NCI-H510A (cell line): ENCODE results near the gene DGKH.
"Not testable (repeated sequence)": the region's sequence is repeated elsewhere in the genome, so short reads cannot be mapped to it uniquely, and the experiment has no call there.

ENCODE experiments used
- DNase-seq: peaks from one replicate; lab custom pipeline; 2025; lab: John Stamatoyannopoulos, UW

DGKH gene

GRCh38 chr13:42075517-42075916 is 27.1 kb downstream of the DGKH start:
- DNase-seq: no peak

DNA sequence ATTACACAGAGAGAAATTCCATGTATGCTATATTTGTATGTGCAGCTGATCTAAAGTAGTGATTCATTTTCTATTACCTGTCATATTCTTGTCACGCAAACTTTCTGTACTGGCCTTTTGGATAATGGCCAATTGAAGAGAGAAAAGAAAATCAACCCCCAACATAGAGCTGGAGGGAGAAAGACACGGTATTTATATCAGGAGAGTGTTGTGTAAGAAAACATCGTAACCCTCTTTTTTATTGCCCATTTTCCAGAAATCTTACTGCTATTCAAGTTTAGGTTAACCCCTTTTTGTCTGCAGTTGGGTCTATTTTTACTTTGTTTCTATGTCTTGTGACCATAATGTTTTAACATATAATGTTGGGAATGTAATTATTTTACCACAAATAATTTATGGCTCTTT is 27.9 kb downstream of the DGKH start:
- DNase-seq: no peak

GRCh38 chr13:42078128-42078808 is 29.8 kb downstream of the DGKH start:
- no peak for DNase-seq

GRCh38 chr13:42083138-42083770 is 34.8 kb downstream of the DGKH start:
- no peak for DNase-seq

DNA sequence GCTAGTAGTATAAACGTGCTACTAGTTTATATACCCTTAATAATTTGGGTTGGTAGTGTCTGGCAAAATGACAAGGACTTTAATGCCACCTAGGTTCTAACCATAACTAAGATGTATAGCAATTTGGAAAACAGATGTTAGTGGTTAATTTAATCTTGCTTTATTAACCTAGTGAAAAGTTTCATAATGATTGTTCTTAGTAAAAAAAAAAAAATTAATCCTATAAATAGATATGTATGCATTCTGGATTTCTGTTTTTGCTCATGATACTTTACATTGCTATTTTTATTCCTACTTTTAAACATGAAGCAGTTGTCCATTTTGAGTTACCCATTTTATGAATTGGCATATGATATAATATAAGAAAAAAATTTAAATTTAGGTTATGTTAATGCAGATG is 36.3 kb downstream of the DGKH start:
- no peak for DNase-seq

- no peak for DNase-seq
These were observed 38.1 kb downstream of the DGKH start for GRCh38 chr13:42086582-42086981.

- DNase-seq: no peak
These were observed 46.1 kb downstream of the DGKH start for GRCh38 chr13:42094516-42095040.

DNA sequence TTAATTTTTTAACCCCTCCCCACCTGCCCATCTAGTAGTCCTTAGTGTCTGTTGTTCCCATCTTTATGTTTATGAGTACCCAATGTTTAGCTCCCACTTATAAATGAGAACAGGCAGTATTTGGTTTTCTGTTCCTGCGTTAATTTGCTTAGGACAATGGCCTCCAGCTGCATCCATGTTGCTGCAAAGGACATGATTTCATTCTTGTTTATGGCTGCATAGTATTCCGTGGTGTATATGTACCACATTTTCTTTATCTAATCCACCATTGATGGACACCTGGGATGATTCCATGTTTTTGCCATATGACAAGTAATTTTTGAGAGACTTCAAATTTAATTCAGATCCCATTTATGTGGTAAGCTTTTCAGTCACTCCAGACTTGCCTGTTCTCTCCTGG is 47.8 kb downstream of the DGKH start:
- DNase-seq: not testable (repeated sequence)

- no peak for DNase-seq
These were observed 51.7 kb downstream of the DGKH start for GRCh38 chr13:42099962-42100675.

DNA sequence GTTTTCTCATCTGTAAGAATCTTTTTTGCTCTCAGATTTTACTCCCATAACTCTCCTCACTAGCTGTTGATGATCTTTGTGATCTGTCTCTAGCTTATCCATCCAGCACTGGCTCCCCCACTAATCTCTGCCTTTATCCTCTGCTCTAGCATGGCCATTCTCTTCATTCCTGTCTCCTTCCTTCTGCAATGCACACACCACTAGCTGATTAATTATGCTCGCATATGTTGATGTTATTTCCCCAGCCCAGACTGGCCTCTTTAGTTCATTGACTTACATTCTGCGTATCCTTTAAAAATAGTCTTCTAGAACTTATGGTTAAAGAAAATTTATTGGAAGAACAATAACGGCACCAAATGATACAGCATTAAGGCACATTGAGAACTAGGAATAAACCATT is 52.5 kb downstream of the DGKH start:
- no peak for DNase-seq

DNA sequence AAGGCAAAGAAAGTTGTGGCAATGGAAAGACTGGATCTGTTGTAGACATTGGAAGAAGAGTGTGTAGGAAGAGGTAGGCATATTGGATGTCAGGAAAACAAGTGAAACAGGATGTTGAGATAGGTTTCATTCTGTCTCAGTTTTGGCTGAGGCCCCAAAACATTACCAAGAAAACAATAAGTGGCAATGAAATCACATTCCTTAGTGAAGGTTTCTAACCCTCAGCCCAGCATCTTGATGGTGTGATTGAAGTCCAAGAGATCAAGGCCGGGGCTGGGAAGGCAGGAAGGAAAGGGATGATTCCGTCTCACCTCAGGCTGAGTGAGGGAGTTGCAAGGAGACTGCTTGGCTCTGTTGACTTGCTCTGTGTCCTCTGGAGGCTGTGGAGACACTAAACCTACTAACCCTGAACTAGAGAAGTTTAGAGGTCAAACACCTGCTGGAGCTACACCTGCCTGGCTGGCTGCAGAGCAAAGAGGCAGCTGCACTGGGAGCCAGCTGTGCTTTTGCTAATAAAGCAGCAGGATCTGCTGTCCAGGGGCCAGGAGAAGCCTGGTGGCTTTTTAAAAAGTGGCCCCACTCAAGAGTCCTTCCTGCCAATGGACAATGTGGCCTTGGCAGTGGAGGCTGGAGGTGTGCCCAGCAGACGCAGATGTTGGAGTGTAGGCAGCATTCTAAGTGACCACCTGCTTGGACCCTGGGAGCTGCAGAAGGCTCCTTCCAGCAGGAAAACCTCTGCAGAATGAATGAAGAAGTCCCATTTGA is 53.6 kb downstream of the DGKH start:
- no peak for DNase-seq

DNA sequence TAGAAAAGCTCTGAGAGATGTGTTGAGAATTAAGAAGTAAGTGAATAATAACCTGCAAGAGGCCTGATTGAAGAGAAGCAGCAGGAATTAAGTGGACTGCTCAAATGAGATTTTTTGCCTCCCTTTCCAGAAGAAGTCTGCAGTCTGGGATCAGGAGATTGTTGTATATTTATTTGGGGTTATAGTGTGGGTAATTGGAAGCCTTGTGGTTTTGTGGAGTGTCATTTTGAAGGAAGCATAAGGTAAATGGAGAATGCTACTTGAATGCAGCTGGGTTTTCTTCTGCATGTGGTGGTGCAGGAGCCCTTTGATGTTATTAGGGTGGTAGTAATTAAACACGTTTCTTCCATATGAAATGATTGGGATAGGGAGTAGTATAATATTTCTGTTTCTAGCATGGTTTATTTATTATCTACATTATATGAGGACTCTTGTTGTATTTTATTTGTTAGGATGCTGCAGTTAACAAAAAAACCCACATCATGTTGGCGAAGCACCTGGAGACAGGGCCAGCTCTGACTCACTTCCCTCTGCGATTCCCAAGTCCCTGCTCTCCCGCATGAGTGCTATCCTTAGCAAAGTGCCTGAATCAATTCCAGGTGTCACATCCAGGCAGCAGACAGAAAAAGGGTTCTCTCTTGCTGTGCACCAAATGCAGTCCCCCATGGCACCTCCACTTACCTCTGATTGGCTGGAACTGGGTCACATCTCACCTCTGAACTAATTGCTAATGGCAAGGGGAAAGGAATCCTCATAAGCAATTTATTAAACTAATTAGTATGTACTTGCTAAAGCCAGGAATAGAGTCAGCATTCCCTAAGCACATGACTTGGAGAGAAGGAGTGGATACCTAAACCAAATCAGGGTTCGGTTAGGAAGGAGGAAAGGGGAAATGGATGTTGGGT is 54.8 kb downstream of the DGKH start:
- DNase-seq: no peak

DNA sequence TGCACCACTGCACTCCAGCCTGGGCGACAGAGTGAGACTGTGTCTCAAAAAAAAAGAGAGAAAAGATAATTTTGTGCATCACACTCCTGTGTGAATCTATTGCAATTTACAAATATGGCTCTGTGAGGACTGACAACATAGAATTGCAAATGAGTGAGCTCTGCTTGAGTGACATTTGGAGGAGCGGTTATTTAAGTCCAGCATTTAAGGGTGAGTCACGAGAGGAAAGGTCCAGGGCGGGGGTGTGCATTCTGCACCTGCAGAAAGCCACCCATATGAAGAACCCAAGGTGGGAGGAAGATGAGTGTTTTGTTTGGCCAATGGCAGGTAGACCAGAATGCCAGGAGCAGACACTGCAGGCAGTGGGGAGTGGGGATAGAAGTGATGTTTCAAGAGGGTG is 58.5 kb downstream of the DGKH start:
- DNase-seq: peak; percentile 16

DNA sequence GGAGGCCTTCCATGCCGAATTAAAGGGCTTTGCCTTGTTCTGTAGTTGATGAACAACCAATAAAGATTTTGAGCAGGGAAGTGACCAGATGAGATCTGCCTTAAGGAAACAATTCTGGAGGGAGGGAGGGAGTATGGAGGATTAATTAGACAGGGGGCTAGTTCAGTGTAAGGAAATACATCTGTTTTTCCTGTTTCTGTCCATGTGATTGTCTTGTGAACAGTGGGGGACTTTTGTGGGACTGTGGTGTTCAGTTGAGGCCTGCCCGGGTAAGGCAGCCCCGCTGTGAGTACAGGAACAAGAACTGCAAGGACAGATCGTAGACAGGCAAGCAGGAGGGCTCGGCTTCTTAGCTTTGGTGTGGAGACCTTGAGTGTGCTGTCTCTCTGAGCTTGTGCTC is 59.0 kb downstream of the DGKH start:
- no peak for DNase-seq

GRCh38 chr13:42108217-42108616 is 59.8 kb downstream of the DGKH start:
- DNase-seq: no peak

- no peak for DNase-seq
These were observed 61.5 kb downstream of the DGKH start for GRCh38 chr13:42109957-42110356.

GRCh38 chr13:42110410-42111155 is 62.1 kb downstream of the DGKH start:
- no peak for DNase-seq

GRCh38 chr13:42112864-42113263 is 64.4 kb downstream of the DGKH start:
- no peak for DNase-seq

- no peak for DNase-seq
These were observed 65.0 kb downstream of the DGKH start for GRCh38 chr13:42113478-42113877.

GRCh38 chr13:42114278-42114677 is 65.8 kb downstream of the DGKH start:
- DNase-seq: no peak

- DNase-seq: no peak
These were observed 66.5 kb downstream of the DGKH start for GRCh38 chr13:42114912-42115311.
